GM12878 (cell line): ENCODE data around the gene LRRC8A. TPM values are rescaled to one million over a fixed set of nuclear protein-coding genes. Genes with fewer than 3 reads are reported as not detected.

Experiments used
- ATAC-seq: fragments of 200-7000 bp; cut with Tn5 transposase; 3 replicates; pipeline ENCODE4 v1.9.1; 2020; ENCODE audit warnings: mild to moderate bottlenecking, moderate library complexity
- BruUV-seq: library from RNA; stranded (reverse); fragments of 400-500 nt; replicated peaks from 2 replicates; lab custom pipeline; 2021; lab: Mats Ljungman, UMichigan
- CTCF ChIA-PET: fragments of 300-600 bp; sonication (Branson Sonifier 250); formaldehyde crosslinking; extraction: SDS; loops from one replicate; lab custom pipeline; 2021; ENCODE audit warnings: inconsistent platforms; lab: Yijun Ruan, JAX
- POLR2A ChIA-PET: fragments of 350-600 bp; formaldehyde crosslinking; extraction: SDS; loops from one replicate; lab custom pipeline; 2021; ENCODE audit warnings: inconsistent platforms; lab: Charles Lee
- RAD21 ChIA-PET: fragments of 300-600 bp; sonication (Branson Sonifier 250); formaldehyde crosslinking; loops from one replicate; lab custom pipeline; 2023; ENCODE audit warnings: antibody characterized with exemption; ENCODE audit not compliant: unreplicated experiment; lab: Charles Lee
- SMC1A ChIA-PET: fragments of 300-600 bp; sonication (Branson Sonifier 250); formaldehyde crosslinking; loops from one replicate; lab custom pipeline; 2023; ENCODE audit not compliant: unreplicated experiment, uncharacterized antibody; lab: Charles Lee
- DNase-seq: peaks from one replicate; pipeline ENCODE4 v3.0.0-alpha.2; 2011; ENCODE audit warnings: low read depth, low spot score
- FAIRE-seq: peaks from 3 replicates; lab custom pipeline; 2011; peaks lifted over from hg19 to GRCh38; lab: Jason Lieb, UNC
- H2AFZ ChIP-seq: 2 replicates; pipeline ENCODE4 v1.6.0; 2011; ENCODE audit warnings: low read depth, low read length, control low read depth; ENCODE audit not compliant: control insufficient read depth
- H3K27ac ChIP-seq: 2 replicates; pipeline ENCODE4 v1.5.1; 2011; ENCODE audit warnings: control low read depth; ENCODE audit not compliant: control insufficient read depth, insufficient read depth
- H3K27me3 ChIP-seq, 2 experiments: replicated peaks in 1 of 2; 2 replicates each; pipeline versions ENCODE4 v1.6.0 to v1.6.1; 2011; ENCODE audit warnings: low read length in 1 of 2; ENCODE audit not compliant: control insufficient read depth in 2 of 2, insufficient read depth in 2 of 2
- H3K36me3 ChIP-seq, 2 experiments: 2 replicates each; pipeline ENCODE4 v1.5.1; 2011; ENCODE audit warnings: low read length in 1 of 2; ENCODE audit not compliant: control insufficient read depth in 2 of 2, insufficient read depth in 2 of 2
- H3K4me1 ChIP-seq: 2 replicates; pipeline ENCODE4 v1.6.1; 2011; ENCODE audit warnings: mild to moderate bottlenecking, low read length, moderate library complexity, mixed read lengths; ENCODE audit not compliant: control insufficient read depth, insufficient read depth
- H3K4me2 ChIP-seq: 2 replicates; pipeline ENCODE4 v1.6.0; 2011; ENCODE audit warnings: control low read depth; ENCODE audit not compliant: control insufficient read depth, insufficient read depth
- H3K4me3 ChIP-seq: fragments of 200-600 bp; sonication (generic); 2 replicates; pipeline ENCODE4 v1.5.1; 2016
- H3K79me2 ChIP-seq: 2 replicates; pipeline ENCODE4 v1.6.0; 2011; ENCODE audit warnings: low read length; ENCODE audit not compliant: control insufficient read depth, insufficient read depth
- H3K9ac ChIP-seq: 2 replicates; pipeline ENCODE4 v1.8.0; 2011; ENCODE audit warnings: low read length, control low read depth, mixed read lengths; ENCODE audit not compliant: control insufficient read depth, insufficient read depth
- H3K9me3 ChIP-seq: replicated peaks from 3 replicates; pipeline ENCODE4 v1.5.1; 2011; ENCODE audit warnings: mild to moderate bottlenecking, low read length; ENCODE audit not compliant: control insufficient read depth, insufficient read depth
- H4K20me1 ChIP-seq: 2 replicates; pipeline ENCODE4 v1.6.0; 2011; ENCODE audit not compliant: control insufficient read depth, insufficient read depth
- CBX5 ChIP-seq: sonication (generic); IDR thresholded peaks from 2 replicates; pipeline ENCODE4 v1.6.1; 2016; ENCODE audit warnings: low read depth, moderate library complexity, mild to moderate bottlenecking, inconsistent platforms
- CEBPZ ChIP-seq: fragments of 150-350 bp; IDR thresholded peaks from 2 replicates; pipeline ENCODE4 v1.6.1; 2016; ENCODE audit warnings: low read depth, low read length
- EP300 ChIP-seq, 2 experiments: fragments of 150-350 bp in 1 of 2; IDR thresholded peaks; 2 replicates each; pipeline ENCODE4 v1.6.1; 2011 to 2012; ENCODE audit warnings: low read depth in 2 of 2, low read length in 2 of 2, borderline replicate concordance in 1 of 2, improper control_type of control experiment in 1 of 2, inconsistent platforms in 1 of 2; ENCODE audit not compliant: control insufficient read depth in 1 of 2
- PAX8 ChIP-seq: fragments of 450-650 bp; IDR thresholded peaks from 2 replicates; pipeline ENCODE4 v1.6.1; 2017; ENCODE audit warnings: mild to moderate bottlenecking, moderate library complexity
- RELB ChIP-seq: fragments of 450-650 bp; IDR thresholded peaks from 2 replicates; pipeline ENCODE4 v1.6.1; 2017; ENCODE audit warnings: low read depth, mild to moderate bottlenecking, moderate library complexity
- WGBS: methylation state at CpG from one replicate; pipeline ENCODE4 v1.1.6; 2016; ENCODE audit warnings: low lambda C conversion rate; ENCODE audit not compliant: insufficient replicate concordance, insufficient coverage; ENCODE audit errors: missing lambda C conversion rate; 5-methylcytosine and 5-hydroxymethylcytosine counted together
- in situ Hi-C: fragments of 300-500 bp; cut with MboI; formaldehyde crosslinking; loops from 9 replicates; pipeline ENCODE4 v1.14.3; 2018; ENCODE audit warnings: mixed read lengths
- intact Hi-C: fragments of 100-400 bp; cut with micrococcal nuclease; formaldehyde crosslinking; loops from one replicate; pipeline ENCODE4 v1.14.2; 2022; ENCODE audit not compliant: unreplicated experiment
- polyA plus RNA-seq, 11 experiments: library from polyadenylated mRNA; depleted of rRNA in 4 of 11; unstranded in 6 of 11; stranded (reverse) in 5 of 11; fragments of >200 nt; fragmentation: Nextera tagmentation in 4 of 11; fragmentation: Illumina TruSeq in 1 of 11; extraction: Ambion mirVana in 4 of 11; extraction: Trizol in 1 of 11; gene quantifications; 1 replicate in 1 of 11; 2 replicates in 10 of 11; pipeline versions ENCODE4 v1.2.1 to v1.2.3, GENCODE V29; 2011 to 2016; ENCODE audit warnings: inconsistent platforms in 2 of 11, missing spikeins in 2 of 11, low read depth in 1 of 11
- total RNA-seq, 4 experiments: library from RNA; depleted of rRNA in 3 of 4; stranded (reverse); fragments of >200 nt in 3 of 4; fragmentation: Illumina TruSeq in 1 of 4; extraction: Trizol in 1 of 4; gene quantifications; 2 replicates each; pipeline versions ENCODE4 v1.2.1 to v1.2.3, GENCODE V29; 2013 to 2021

LRRC8A gene
- total and polyA plus RNA-seq, 10 of the 15 experiments (the other 5 are each of a cell fraction or from before 2014, with no cell fraction given): 1.6 to 15.9 (median 9.7) TPM

- Histone ChIP-seq H3K4me1 (no peaks in the 10 kb centered on the region), H3K4me2 (no peak overlapping the region), H4K20me1 (no peaks in the 10 kb centered on the region), H3K79me2 (no peaks in the 10 kb centered on the region), H3K9ac (no peak overlapping the region), H2AFZ (no peak overlapping the region), H3K27me3 (no peaks in the 10 kb centered on the region), H3K27ac (no peak overlapping the region), H3K4me3 (no peak overlapping the region), H3K36me3 (no peaks in the 10 kb centered on the region), H3K9me3 (no peaks in the 10 kb centered on the region)
- TF ChIP-seq CEBPZ (no peak), EP300 (IDR thresholded peaks at IDR 0.05; ENCODE audit: borderline replicate concordance in 1 of 2, control insufficient read depth in 1 of 2, low read depth in 2 of 2, low read length in 2 of 2) (no peak), PAX8 (no peak), RELB (no peak), CBX5 (no peak)
- RAD21 ChIA-PET: interaction anchor here (1.4 to 3.1 kb wide), 5 partner anchors 53 to 111 kb away, joined by 3 to 14 read pairs (median 8); partner anchors contain the start of genes ENDOG and SPOUT1
- FAIRE-seq: no peak
- SMC1A ChIA-PET: interaction anchor here (1.3 to 5.1 kb wide), 3 partner anchors 19 to 66 kb away, joined by 3 to 53 read pairs (median 5); no protein-coding TSS in a partner anchor
- no peak for ATAC-seq
- no peak for DNase-seq
- CTCF ChIA-PET: interaction anchor here (0.7 to 8.0 kb wide), 16 partner anchors 21 to 560 kb away, joined by 3 to 158 read pairs (median 4); partner anchors contain the start of genes ENDOG, PKN3 and ZDHHC12
- 56% methylated on average over 4 of the region's 4 CpGs for WGBS
- intact Hi-C loops (loop anchor here (5.0 kb wide), 2 partner anchors 47 to 282 kb away; partner anchors contain the start of genes KYAT1 and LRRC8A), in situ Hi-C loops (loop anchor here (5.0 kb wide), 1 partner anchor 67 kb away; no protein-coding TSS in a partner anchor)
- POLR2A ChIA-PET: interaction anchor here (0.7 to 1.1 kb wide), 3 partner anchors 17 to 65 kb away, joined by 3 read pairs; no protein-coding TSS in a partner anchor
- BruUV-seq: no TSS peak
Observed at GRCh38 chr9:128929560-128929959, 47.6 kb downstream of the LRRC8A start.
